ENCODE results near the gene SLC38A8.
A peak's percentile ranks its signal among the peaks of the same experiment; 100 is the strongest.

The SLC38A8 gene

DNA sequence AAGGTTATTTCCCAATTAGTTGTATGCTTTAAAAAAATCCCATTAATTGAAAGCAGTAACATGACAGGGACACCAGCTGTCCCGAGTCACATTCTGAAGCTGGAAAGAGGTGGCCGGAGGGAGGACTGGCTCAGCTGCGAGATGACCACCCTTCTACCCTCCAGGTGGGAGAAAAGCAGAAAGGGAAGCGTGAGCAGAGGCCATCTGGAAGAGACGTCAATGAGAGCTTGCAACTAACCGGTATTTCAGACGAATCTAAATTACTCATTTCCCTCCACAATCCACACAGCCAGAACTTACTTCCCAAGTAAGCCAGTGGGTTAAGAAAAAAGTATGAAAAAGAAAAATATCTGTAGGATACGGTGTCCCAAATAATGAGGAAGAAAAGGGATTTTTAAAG, 28.5 kb upstream of the SLC38A8 start:
- in situ Hi-C loops (cut with MboI; ENCODE audit: low pct_unique_long_range_greater_than_20kb, low sequenced_read_pairs), result no loop called here

GRCh38 chr16:84069540-84069939, 26.9 kb upstream of the SLC38A8 start:
- in situ Hi-C loops (cut with MboI; ENCODE audit: low pct_unique_long_range_greater_than_20kb, low sequenced_read_pairs), result loop anchor here (10.0 kb wide), 1 partner anchor 95 kb away; no protein-coding TSS in a partner anchor
- no peak for DNase-seq

More for the DNA sequence above, 28.5 kb upstream of the SLC38A8 start:
- DNase-seq, result no peak

DNA sequence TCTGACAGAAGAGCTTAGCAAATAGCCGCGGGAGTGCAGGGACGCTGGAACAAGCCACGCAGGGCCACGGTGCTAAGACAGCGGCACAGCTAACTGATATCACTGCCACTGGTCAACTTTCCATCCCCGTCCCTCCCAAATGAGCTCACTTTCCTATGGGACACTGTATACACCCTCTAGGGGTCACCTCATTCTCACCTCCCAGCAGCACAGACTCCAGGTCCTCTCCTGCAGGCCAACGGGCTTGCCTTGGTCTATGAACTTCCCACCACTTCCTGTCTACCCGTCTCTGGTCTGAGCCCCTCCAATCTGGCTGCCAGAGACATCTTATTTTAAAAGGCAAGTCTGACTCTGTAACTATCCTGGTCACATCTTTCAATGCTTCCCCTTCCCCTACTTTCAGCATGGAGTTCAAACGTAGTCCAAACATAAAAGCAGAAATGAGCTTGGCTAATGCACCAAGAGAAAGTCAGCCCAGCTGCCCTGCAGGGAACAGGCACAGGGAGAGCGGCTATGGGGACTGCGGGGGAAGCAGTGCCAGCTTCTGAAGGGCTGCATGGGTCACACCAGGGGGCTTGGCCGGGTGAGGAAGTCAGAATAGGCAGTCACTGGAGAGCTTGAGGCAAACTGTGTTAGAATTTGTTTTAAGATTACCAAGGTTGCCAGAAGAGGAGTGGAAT, 26.3 kb upstream of the SLC38A8 start:
- no peak for DNase-seq

GRCh38 chr16:84068041-84068440, 25.4 kb upstream of the SLC38A8 start:
- in situ Hi-C loops (cut with MboI; ENCODE audit: low pct_unique_long_range_greater_than_20kb, low sequenced_read_pairs), result loop anchor here (10.0 kb wide), 1 partner anchor 93 kb away; no protein-coding TSS in a partner anchor

More for the DNA sequence above, 26.3 kb upstream of the SLC38A8 start:
- in situ Hi-C loops (cut with MboI; ENCODE audit: low pct_unique_long_range_greater_than_20kb, low sequenced_read_pairs), result loop anchor here (10.0 kb wide), 1 partner anchor 94 kb away; no protein-coding TSS in a partner anchor

GRCh38 chr16:84067640-84068039, 25.0 kb upstream of the SLC38A8 start:
- in situ Hi-C loops (cut with MboI; ENCODE audit: low pct_unique_long_range_greater_than_20kb, low sequenced_read_pairs), result loop anchor here (10.0 kb wide), 1 partner anchor 93 kb away; no protein-coding TSS in a partner anchor
- DNase-seq, result no peak

More at GRCh38 chr16:84068041-84068440, 25.4 kb upstream of the SLC38A8 start:
- DNase-seq, result no peak

- in situ Hi-C loops (cut with MboI; ENCODE audit: low pct_unique_long_range_greater_than_20kb, low sequenced_read_pairs), result loop anchor here (10.0 kb wide), 1 partner anchor 91 kb away; no protein-coding TSS in a partner anchor
- DNase-seq, result peak; percentile 59
These were observed 23.0 kb upstream of the SLC38A8 start for GRCh38 chr16:84065536-84066132.

DNA sequence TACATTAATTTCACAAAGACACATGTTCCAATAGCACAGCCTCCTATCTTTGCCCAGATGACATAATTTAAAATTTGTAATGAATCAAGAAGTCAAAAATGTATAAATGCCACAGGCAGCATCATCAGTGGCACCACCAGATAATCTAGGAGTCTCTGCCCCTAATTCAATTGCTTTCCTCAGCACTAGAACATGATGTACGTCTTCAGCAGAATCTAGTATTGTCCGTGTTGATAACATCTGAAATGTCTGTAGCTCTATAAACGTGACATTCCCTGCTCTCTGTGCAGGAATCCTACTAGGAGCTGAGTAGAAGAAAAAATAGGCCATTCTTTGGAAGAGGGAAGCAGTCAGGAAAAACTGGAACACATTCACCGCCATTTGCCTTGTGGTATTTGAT, 21.4 kb upstream of the SLC38A8 start:
- in situ Hi-C loops (cut with MboI; ENCODE audit: low pct_unique_long_range_greater_than_20kb, low sequenced_read_pairs), result loop anchor here (10.0 kb wide), 1 partner anchor 89 kb away; no protein-coding TSS in a partner anchor
- no peak for DNase-seq

GRCh38 chr16:84062734-84063640, 20.4 kb upstream of the SLC38A8 start:
- peak; percentile 82 for DNase-seq
- in situ Hi-C loops (cut with MboI; ENCODE audit: low pct_unique_long_range_greater_than_20kb, low sequenced_read_pairs), result loop anchor here (10.0 kb wide), 1 partner anchor 88 kb away; no protein-coding TSS in a partner anchor

DNA sequence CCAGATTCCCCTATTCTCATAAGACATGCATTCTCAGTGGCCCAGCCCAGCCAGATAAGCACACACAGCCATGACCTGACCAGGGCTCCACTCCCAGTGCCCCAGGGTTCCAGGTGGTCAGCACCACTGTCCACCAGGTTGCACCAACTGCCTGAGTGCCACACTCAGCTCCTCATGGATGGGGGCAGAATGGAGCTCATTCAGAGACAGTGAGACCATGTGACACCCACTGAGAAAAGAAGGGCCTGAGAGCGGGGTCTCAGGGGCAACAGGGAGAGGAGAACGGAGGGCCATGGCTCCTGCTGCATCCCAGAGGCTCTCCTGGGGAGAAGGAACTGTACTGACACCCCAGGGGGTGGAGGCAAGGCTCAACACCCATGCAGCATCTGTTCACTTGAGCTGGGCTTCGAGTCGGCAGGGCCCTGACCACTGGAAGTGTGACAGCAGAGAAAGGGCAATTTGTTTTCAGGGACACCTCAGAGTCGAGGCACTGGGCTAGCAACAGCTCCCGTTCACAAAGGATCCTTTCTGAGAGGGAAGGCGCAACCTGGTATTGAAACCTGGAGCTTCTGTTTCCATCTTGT, 18.7 kb upstream of the SLC38A8 start:
- in situ Hi-C loops (cut with MboI; ENCODE audit: low pct_unique_long_range_greater_than_20kb, low sequenced_read_pairs), result loop anchor here (10.0 kb wide), 1 partner anchor 87 kb away; no protein-coding TSS in a partner anchor
- no peak for DNase-seq

- in situ Hi-C loops (cut with MboI; ENCODE audit: low pct_unique_long_range_greater_than_20kb, low sequenced_read_pairs), result loop anchor here (10.0 kb wide), 1 partner anchor 85 kb away; no protein-coding TSS in a partner anchor
- no peak for DNase-seq
These were observed 17.6 kb upstream of the SLC38A8 start for GRCh38 chr16:84059946-84060901.

DNA sequence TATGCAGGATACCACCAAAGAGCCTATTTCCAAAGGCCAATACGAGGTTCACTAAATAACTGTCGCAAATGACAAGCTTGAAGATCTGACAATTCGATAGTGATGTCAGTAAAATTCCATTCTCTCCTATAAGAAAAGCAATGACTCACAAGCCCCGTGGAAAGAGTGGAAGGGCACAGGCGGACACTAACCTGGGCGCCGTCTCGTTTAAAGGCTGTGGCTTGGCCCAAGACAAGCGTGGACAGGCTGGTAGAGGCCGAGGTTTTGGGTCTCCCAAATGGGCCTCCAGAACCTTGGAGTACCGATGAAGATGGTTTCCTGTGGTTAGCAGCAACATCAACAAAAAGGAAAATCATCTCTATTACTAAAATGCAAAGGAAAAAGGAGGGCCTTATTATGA, 16.5 kb upstream of the SLC38A8 start:
- in situ Hi-C loops (cut with MboI; ENCODE audit: low pct_unique_long_range_greater_than_20kb, low sequenced_read_pairs), result no loop called here
- no peak for DNase-seq

- DNase-seq, result no peak
- in situ Hi-C loops (cut with MboI; ENCODE audit: low pct_unique_long_range_greater_than_20kb, low sequenced_read_pairs), result no loop called here
These were observed 16.1 kb upstream of the SLC38A8 start for GRCh38 chr16:84058664-84059063.

DNA sequence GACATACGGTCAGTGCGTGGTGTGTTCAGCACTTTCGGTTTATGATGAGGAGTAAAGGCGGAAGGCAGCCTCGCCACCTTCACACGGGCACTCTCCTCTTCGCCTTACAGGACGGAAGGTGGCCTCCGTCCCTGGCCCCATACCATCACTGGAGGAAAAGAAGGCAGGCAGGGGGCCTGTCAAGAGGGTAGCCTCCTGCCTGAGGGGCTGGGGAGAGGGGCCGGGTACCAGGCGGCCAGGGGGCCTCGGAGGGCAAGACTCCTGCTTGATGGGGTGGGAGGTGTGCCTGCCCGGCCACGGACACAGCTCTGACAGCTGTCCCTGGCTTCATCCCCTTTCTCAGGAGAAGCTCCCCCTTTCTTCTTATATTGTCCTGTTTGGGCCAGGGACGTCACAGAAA, 15.6 kb upstream of the SLC38A8 start:
- in situ Hi-C loops (cut with MboI; ENCODE audit: low pct_unique_long_range_greater_than_20kb, low sequenced_read_pairs), result no loop called here
- no peak for DNase-seq

DNA sequence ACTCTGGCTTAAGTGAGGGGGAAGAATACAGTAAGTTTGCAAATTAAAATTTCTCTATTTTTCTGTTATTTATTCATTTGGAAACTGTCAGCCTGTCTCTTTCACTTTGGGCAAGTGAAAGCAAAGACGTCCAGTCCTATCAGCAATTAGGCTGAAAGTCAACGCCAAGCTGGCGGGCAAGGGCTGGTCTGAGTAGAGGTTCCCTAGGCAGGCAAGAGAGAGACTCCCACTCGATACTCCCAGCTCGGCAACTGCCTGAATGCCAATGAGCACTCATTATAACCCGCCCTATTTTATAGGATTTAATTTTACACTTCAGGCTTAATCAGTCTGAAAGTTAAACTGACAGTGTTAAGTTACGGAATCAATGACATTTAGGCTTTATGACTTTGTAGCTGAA, 14.3 kb upstream of the SLC38A8 start:
- DNase-seq, result no peak
- in situ Hi-C loops (cut with MboI; ENCODE audit: low pct_unique_long_range_greater_than_20kb, low sequenced_read_pairs), result no loop called here

GRCh38 chr16:84055801-84056634, 13.4 kb upstream of the SLC38A8 start:
- DNase-seq, result no peak
- in situ Hi-C loops (cut with MboI; ENCODE audit: low pct_unique_long_range_greater_than_20kb, low sequenced_read_pairs), result no loop called here

GRCh38 chr16:84055366-84055765, 12.8 kb upstream of the SLC38A8 start:
- in situ Hi-C loops (cut with MboI; ENCODE audit: low pct_unique_long_range_greater_than_20kb, low sequenced_read_pairs), result no loop called here
- DNase-seq, result no peak

- no peak for DNase-seq
- in situ Hi-C loops (cut with MboI; ENCODE audit: low pct_unique_long_range_greater_than_20kb, low sequenced_read_pairs), result no loop called here
These were observed 12.3 kb upstream of the SLC38A8 start for GRCh38 chr16:84054916-84055315.
